Astrocyte of the cerebellum (primary cell): Measurements from ENCODE around the gene SNED1.

ENCODE experiments used
- DNase-seq: peaks from one replicate; pipeline ENCODE4 v3.0.0-alpha.2; 2011; ENCODE audit warnings: low read depth
- H3K4me3 ChIP-seq: 2 replicates; pipeline ENCODE4 v1.5.1; 2011; ENCODE audit warnings: mild to moderate bottlenecking, low read depth, low read length, moderate library complexity
- in situ Hi-C: cut with HindIII; loops from 2 replicates; pipeline ENCODE4 v1.10.0; 2017; ENCODE audit warnings: low sequenced_read_pairs
- TF ChIP-seq, protein P1 (sequence below): IDR thresholded peaks from 2 replicates; pipeline ENCODE4 v1.5.1; 2012; ENCODE audit warnings: low read length, low read depth, moderate library complexity, mild to moderate bottlenecking; ENCODE audit errors: missing control alignments

Gene SNED1

DNA sequence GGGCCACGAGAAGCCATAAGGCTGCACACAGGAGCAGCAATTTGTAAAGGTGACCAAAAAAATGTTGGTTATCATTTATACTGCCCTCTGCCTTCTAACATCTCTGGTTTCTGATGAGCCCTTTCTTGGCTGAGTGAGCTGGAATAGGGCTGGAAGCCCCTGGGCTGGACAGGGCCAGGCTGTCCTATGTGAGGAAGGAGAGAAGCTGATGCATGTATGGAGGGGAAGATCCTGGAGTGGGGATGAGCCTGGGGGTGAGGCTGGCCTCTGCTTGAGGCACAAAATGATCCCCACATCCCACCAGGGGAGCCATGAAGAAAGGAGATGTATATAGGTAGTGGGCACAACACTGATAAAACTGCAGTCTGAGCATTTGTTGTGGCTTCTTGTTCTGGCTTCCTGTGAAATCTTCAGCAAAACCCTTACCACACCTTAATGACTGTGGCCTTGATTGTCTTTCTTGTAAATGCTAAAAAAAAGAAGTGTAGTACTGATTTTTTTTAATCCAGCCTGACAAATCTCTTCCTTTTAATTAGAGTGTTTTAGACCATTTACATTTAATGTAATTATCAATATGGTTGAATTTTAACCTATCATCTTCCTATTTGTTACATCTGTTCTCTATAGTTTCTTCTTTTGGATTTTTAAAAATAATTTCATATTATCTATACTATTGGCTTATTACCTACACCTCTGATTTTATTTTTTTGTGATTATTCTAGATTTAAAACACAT, 5.6 kb downstream of the SNED1 start:
- in situ Hi-C loops: no loop called here
- DNase-seq: no peak
- TF ChIP-seq, protein P1, sequence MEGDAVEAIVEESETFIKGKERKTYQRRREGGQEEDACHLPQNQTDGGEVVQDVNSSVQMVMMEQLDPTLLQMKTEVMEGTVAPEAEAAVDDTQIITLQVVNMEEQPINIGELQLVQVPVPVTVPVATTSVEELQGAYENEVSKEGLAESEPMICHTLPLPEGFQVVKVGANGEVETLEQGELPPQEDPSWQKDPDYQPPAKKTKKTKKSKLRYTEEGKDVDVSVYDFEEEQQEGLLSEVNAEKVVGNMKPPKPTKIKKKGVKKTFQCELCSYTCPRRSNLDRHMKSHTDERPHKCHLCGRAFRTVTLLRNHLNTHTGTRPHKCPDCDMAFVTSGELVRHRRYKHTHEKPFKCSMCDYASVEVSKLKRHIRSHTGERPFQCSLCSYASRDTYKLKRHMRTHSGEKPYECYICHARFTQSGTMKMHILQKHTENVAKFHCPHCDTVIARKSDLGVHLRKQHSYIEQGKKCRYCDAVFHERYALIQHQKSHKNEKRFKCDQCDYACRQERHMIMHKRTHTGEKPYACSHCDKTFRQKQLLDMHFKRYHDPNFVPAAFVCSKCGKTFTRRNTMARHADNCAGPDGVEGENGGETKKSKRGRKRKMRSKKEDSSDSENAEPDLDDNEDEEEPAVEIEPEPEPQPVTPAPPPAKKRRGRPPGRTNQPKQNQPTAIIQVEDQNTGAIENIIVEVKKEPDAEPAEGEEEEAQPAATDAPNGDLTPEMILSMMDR: no peak
- H3K4me3 ChIP-seq: no peak overlapping the region

- in situ Hi-C loops: no loop called here
- H3K4me3 ChIP-seq: no peak overlapping the region
- DNase-seq: no peak
- TF ChIP-seq, protein P1: no peak
These were observed 7.2 kb downstream of the SNED1 start for GRCh38 chr2:241005569-241005968.

- in situ Hi-C loops: no loop called here
- TF ChIP-seq, protein P1: no peak
- no peak for DNase-seq
- no peak overlapping the region for H3K4me3 ChIP-seq
These were observed 8.0 kb downstream of the SNED1 start for GRCh38 chr2:241006412-241006811.

GRCh38 chr2:241007111-241007510, 8.7 kb downstream of the SNED1 start:
- no peak overlapping the region for H3K4me3 ChIP-seq
- in situ Hi-C loops: no loop called here
- no peak for DNase-seq
- TF ChIP-seq, protein P1: no peak

DNA sequence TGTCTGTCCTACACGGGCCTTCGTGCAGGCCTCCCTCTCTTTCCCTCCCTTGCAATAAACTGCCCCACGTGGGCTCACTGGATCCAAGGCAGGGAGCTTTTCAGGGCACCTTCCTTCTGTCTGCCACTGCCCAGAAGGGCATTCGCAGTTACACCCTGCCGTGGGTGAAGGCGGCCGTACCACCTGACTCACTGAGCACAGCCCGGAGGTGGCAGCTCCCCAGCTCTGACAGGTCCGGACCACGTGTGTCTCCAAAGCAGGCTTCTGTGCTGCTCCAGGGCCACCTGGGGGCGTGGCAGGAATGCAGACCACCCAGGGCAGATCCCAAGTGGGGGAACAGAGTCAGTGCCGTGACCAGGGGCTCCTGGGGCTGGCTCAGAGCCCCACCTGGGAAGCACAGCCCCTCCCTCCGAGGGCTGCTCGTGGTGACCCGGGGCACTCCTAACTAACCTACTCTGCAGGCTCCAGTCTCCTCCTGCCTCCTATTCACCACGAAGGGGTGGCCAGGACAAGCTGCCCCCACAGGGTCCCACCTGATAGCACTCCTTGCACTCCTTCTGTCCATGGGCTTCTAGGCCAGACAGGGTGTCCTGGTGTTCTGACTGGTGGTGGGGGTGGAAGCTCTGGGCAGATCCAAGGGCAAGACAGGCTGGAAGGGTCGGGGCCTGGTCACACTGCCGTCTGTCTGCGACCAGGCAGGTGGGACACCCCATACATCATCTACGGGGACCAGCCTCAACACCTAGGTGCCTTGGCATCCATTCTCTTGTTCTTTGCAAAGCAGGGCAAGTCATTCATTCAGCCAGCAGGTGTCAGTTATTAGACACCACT, 9.7 kb downstream of the SNED1 start:
- TF ChIP-seq, protein P1: no peak
- in situ Hi-C loops: no loop called here

GRCh38 chr2:241008711-241009121, 10.3 kb downstream of the SNED1 start:
- H3K4me3 ChIP-seq: no peak overlapping the region

More for the DNA sequence above, 9.7 kb downstream of the SNED1 start:
- H3K4me3 ChIP-seq: no peak overlapping the region
- no peak for DNase-seq

More at GRCh38 chr2:241008711-241009121, 10.3 kb downstream of the SNED1 start:
- TF ChIP-seq, protein P1: no peak
- in situ Hi-C loops: no loop called here
- no peak for DNase-seq
